ENCODE data around the gene GARIN1A.

Gene GARIN1A

GRCh38 chr7:128703609-128704241 is 31.6 kb downstream of the GARIN1A start:
- H4K91ac ChIP-seq (ENCODE audit: low read depth, low read length): no peak overlapping the region
- no peak overlapping the region for H3K18ac ChIP-seq (ENCODE audit: low read length)
- no peak for DNase-seq
- no peak overlapping the region for H2BK12ac ChIP-seq (ENCODE audit: low read length)
- H3K27me3 ChIP-seq (ENCODE audit: insufficient read depth, low read length): no peaks in the 10 kb centered on the region
- H3K79me1 ChIP-seq (ENCODE audit: low read length): no peaks in the 10 kb centered on the region
- H2BK120ac ChIP-seq (ENCODE audit: insufficient read depth, low read length, poor library complexity): no peak overlapping the region
- H3K79me2 ChIP-seq (ENCODE audit: control insufficient read depth, insufficient read depth, low read length, poor library complexity): no peaks in the 10 kb centered on the region
- no peak overlapping the region for H3K4me2 ChIP-seq (ENCODE audit: low read length)
- no peak overlapping the region for H2AFZ ChIP-seq (ENCODE audit: insufficient read depth, low read length, poor library complexity)
- H3K27ac ChIP-seq (ENCODE audit: low read depth, low read length): no peak overlapping the region
- no peaks in the 10 kb centered on the region for H3K9me3 ChIP-seq (ENCODE audit: insufficient read depth, low read depth, low read length)
- H2AK5ac ChIP-seq (ENCODE audit: low read length): no peak overlapping the region
- H4K12ac ChIP-seq (ENCODE audit: low read depth, low read length): no peak overlapping the region
- H3K14ac ChIP-seq (ENCODE audit: low read length): no peak overlapping the region
- H3K36me3 ChIP-seq (ENCODE audit: control insufficient read depth in 1 of 2, insufficient read depth in 2 of 2, low read length in 2 of 2): no peaks in the 10 kb centered on the region
- H3K9ac ChIP-seq (ENCODE audit: low read length): no peak overlapping the region
- no peak overlapping the region for H3K23ac ChIP-seq (ENCODE audit: low read length)
- no peak overlapping the region for H3K4ac ChIP-seq (ENCODE audit: low read depth, low read length)
- H3K4me1 ChIP-seq (ENCODE audit: control insufficient read depth in 1 of 2, insufficient read depth in 2 of 2, low read length in 2 of 2): peaks cover 5 to 10% of the 10 kb centered on the region in 2 experiments
- no CpG with 5 or more reads among the region's 7 CpGs for WGBS (ENCODE audit: extremely low coverage, insufficient coverage, insufficient read length)
- H3K4me3 ChIP-seq (ENCODE audit: low read depth, low read length): no peak overlapping the region
- H2BK5ac ChIP-seq (ENCODE audit: low read depth, low read length, poor library complexity): no peak overlapping the region
- no peak overlapping the region for H4K8ac ChIP-seq (ENCODE audit: low read depth, low read length)

- Histone ChIP-seq H2AFZ (ENCODE audit: insufficient read depth, low read length, poor library complexity) (no peak overlapping the region), H4K8ac (ENCODE audit: low read depth, low read length) (no peak overlapping the region), H2BK5ac (ENCODE audit: low read depth, low read length, poor library complexity) (no peak overlapping the region), H4K12ac (ENCODE audit: low read depth, low read length) (no peak overlapping the region), H3K4me2 (ENCODE audit: low read length) (no peak overlapping the region), H2BK12ac (ENCODE audit: low read length) (no peak overlapping the region), H3K9me3 (ENCODE audit: insufficient read depth, low read depth, low read length) (no peaks in the 10 kb centered on the region), H2BK120ac (ENCODE audit: insufficient read depth, low read length, poor library complexity) (no peak overlapping the region), H3K23ac (ENCODE audit: low read length) (no peak overlapping the region), H3K4me1 (ENCODE audit: control insufficient read depth in 1 of 2, insufficient read depth in 2 of 2, low read length in 2 of 2) (peaks cover 5 to 10% of the 10 kb centered on the region in 2 experiments), H3K79me1 (ENCODE audit: low read length) (no peaks in the 10 kb centered on the region), H2AK5ac (ENCODE audit: low read length) (no peak overlapping the region), H3K4ac (ENCODE audit: low read depth, low read length) (no peak overlapping the region), H3K4me3 (ENCODE audit: low read depth, low read length) (no peak overlapping the region), H3K36me3 (ENCODE audit: control insufficient read depth in 1 of 2, insufficient read depth in 2 of 2, low read length in 2 of 2) (no peaks in the 10 kb centered on the region), H3K27ac (ENCODE audit: low read depth, low read length) (no peak overlapping the region), H3K27me3 (ENCODE audit: insufficient read depth, low read length) (no peaks in the 10 kb centered on the region), H3K14ac (ENCODE audit: low read length) (no peak overlapping the region), H4K91ac (ENCODE audit: low read depth, low read length) (no peak overlapping the region), H3K9ac (ENCODE audit: low read length) (no peak overlapping the region), H3K18ac (ENCODE audit: low read length) (no peak overlapping the region), H3K79me2 (ENCODE audit: control insufficient read depth, insufficient read depth, low read length, poor library complexity) (no peaks in the 10 kb centered on the region)
- DNase-seq: peak; percentile 67 to 86
- no CpG with 5 or more reads among the region's 3 CpGs for WGBS (ENCODE audit: extremely low coverage, insufficient coverage, insufficient read length)
Observed at GRCh38 chr7:128705891-128706333, 33.8 kb downstream of the GARIN1A start.

- no peak for DNase-seq
- Histone ChIP-seq H3K4me1 (ENCODE audit: control insufficient read depth in 1 of 2, insufficient read depth in 2 of 2, low read length in 2 of 2) (peaks cover 5 to 10% of the 10 kb centered on the region in 2 experiments), H3K79me1 (ENCODE audit: low read length) (no peaks in the 10 kb centered on the region), H3K36me3 (ENCODE audit: control insufficient read depth in 1 of 2, insufficient read depth in 2 of 2, low read length in 2 of 2) (no peaks in the 10 kb centered on the region), H3K27me3 (ENCODE audit: insufficient read depth, low read length) (no peaks in the 10 kb centered on the region), H3K4me3 (ENCODE audit: low read depth, low read length) (no peak overlapping the region), H2BK12ac (ENCODE audit: low read length) (no peak overlapping the region), H3K27ac (ENCODE audit: low read depth, low read length) (no peak overlapping the region), H2BK120ac (ENCODE audit: insufficient read depth, low read length, poor library complexity) (no peak overlapping the region), H4K12ac (ENCODE audit: low read depth, low read length) (no peak overlapping the region), H3K4me2 (ENCODE audit: low read length) (no peak overlapping the region), H3K9me3 (ENCODE audit: insufficient read depth, low read depth, low read length) (no peaks in the 10 kb centered on the region), H3K14ac (ENCODE audit: low read length) (no peak overlapping the region), H2AK5ac (ENCODE audit: low read length) (no peak overlapping the region), H4K8ac (ENCODE audit: low read depth, low read length) (no peak overlapping the region), H3K18ac (ENCODE audit: low read length) (no peak overlapping the region), H3K23ac (ENCODE audit: low read length) (no peak overlapping the region), H3K79me2 (ENCODE audit: control insufficient read depth, insufficient read depth, low read length, poor library complexity) (no peaks in the 10 kb centered on the region), H4K91ac (ENCODE audit: low read depth, low read length) (no peak overlapping the region), H2BK5ac (ENCODE audit: low read depth, low read length, poor library complexity) (no peak overlapping the region), H3K9ac (ENCODE audit: low read length) (no peak overlapping the region), H3K4ac (ENCODE audit: low read depth, low read length) (no peak overlapping the region), H2AFZ (ENCODE audit: insufficient read depth, low read length, poor library complexity) (no peak overlapping the region)
- WGBS (ENCODE audit: extremely low coverage, insufficient coverage, insufficient read length): no CpG with 5 or more reads among the region's 1 CpG
Observed at GRCh38 chr7:128707752-128708151, 35.7 kb downstream of the GARIN1A start.

GRCh38 chr7:128708235-128708634 is 36.1 kb downstream of the GARIN1A start:
- no CpG with 5 or more reads among the region's 3 CpGs for WGBS (ENCODE audit: extremely low coverage, insufficient coverage, insufficient read length)
- H3K36me3 ChIP-seq (ENCODE audit: control insufficient read depth in 1 of 2, insufficient read depth in 2 of 2, low read length in 2 of 2): no peaks in the 10 kb centered on the region
- no peak overlapping the region for H3K4me2 ChIP-seq (ENCODE audit: low read length)
- no peak for DNase-seq
- no peak overlapping the region for H2BK5ac ChIP-seq (ENCODE audit: low read depth, low read length, poor library complexity)
- H3K9me3 ChIP-seq (ENCODE audit: insufficient read depth, low read depth, low read length): no peaks in the 10 kb centered on the region
- H3K4me1 ChIP-seq (ENCODE audit: control insufficient read depth in 1 of 2, insufficient read depth in 2 of 2, low read length in 2 of 2): peaks cover 5 to 10% of the 10 kb centered on the region in 2 experiments
- no peak overlapping the region for H4K8ac ChIP-seq (ENCODE audit: low read depth, low read length)
- no peaks in the 10 kb centered on the region for H3K79me1 ChIP-seq (ENCODE audit: low read length)
- H3K4me3 ChIP-seq (ENCODE audit: low read depth, low read length): no peak overlapping the region
- no peak overlapping the region for H3K23ac ChIP-seq (ENCODE audit: low read length)
- H4K91ac ChIP-seq (ENCODE audit: low read depth, low read length): no peak overlapping the region
- H4K12ac ChIP-seq (ENCODE audit: low read depth, low read length): no peak overlapping the region
- H2BK12ac ChIP-seq (ENCODE audit: low read length): no peak overlapping the region
- no peak overlapping the region for H3K14ac ChIP-seq (ENCODE audit: low read length)
- H3K9ac ChIP-seq (ENCODE audit: low read length): no peak overlapping the region
- no peak overlapping the region for H3K4ac ChIP-seq (ENCODE audit: low read depth, low read length)
- H2BK120ac ChIP-seq (ENCODE audit: insufficient read depth, low read length, poor library complexity): no peak overlapping the region
- no peak overlapping the region for H3K18ac ChIP-seq (ENCODE audit: low read length)
- no peak overlapping the region for H2AFZ ChIP-seq (ENCODE audit: insufficient read depth, low read length, poor library complexity)
- H3K27ac ChIP-seq (ENCODE audit: low read depth, low read length): no peak overlapping the region
- no peaks in the 10 kb centered on the region for H3K79me2 ChIP-seq (ENCODE audit: control insufficient read depth, insufficient read depth, low read length, poor library complexity)
- no peak overlapping the region for H2AK5ac ChIP-seq (ENCODE audit: low read length)
- no peaks in the 10 kb centered on the region for H3K27me3 ChIP-seq (ENCODE audit: insufficient read depth, low read length)
